Lower leg skin (tissue), 4 donors: ENCODE data around the gene ALDH3B2. TPM values are rescaled to one million over a fixed set of nuclear protein-coding genes. Genes with fewer than 3 reads are reported as not detected.

Source experiments
- DNase-seq, 2 donors: peaks; one replicate each; pipeline ENCODE4 v3.0.0-alpha.2; 2019; ENCODE audit warnings: low spot score in 2 of 2
- H3K4me3 ChIP-seq: fragments of 200-600 bp; sonication (generic); 2 replicates; pipeline ENCODE4 v1.5.1; 2017; ENCODE audit warnings: mild to moderate bottlenecking, low read depth; ENCODE audit not compliant: poor library complexity, severe bottlenecking
- POLR2A ChIP-seq, 2 donors: fragments of 450-650 bp; IDR thresholded peaks; one replicate each; pipeline ENCODE4 v1.6.1; 2016 to 2017; ENCODE audit warnings: antibody characterized with exemption in 2 of 2, mild to moderate bottlenecking in 1 of 2, moderate library complexity in 1 of 2
- WGBS, 2 donors: methylation state at CpG; one replicate each; pipeline ENCODE4 v1.1.5; 2018; 5-methylcytosine and 5-hydroxymethylcytosine counted together
- intact Hi-C: fragments of 100-400 bp; cut with DNase I; formaldehyde crosslinking; loops from one replicate; pipeline ENCODE4 v1.15.0; 2023; ENCODE audit warnings: low total_unique reads
- total RNA-seq, 4 donors: library from RNA; depleted of rRNA; stranded (reverse); fragments of >200 nt; gene quantifications; one replicate each; pipeline ENCODE4 v1.1.0, GENCODE V29; 2016
- TF ChIP-seq, protein P1 (sequence below), 3 donors: fragments of 450-650 bp; IDR thresholded peaks; one replicate each; pipeline ENCODE4 v1.5.1; 2016; ENCODE audit warnings: antibody characterized with exemption in 3 of 3, mild to moderate bottlenecking in 3 of 3, moderate library complexity in 2 of 3

Gene ALDH3B2
- total RNA-seq, 4 donors from 2014 or later, result 127 to 221 (median 170) TPM

DNA sequence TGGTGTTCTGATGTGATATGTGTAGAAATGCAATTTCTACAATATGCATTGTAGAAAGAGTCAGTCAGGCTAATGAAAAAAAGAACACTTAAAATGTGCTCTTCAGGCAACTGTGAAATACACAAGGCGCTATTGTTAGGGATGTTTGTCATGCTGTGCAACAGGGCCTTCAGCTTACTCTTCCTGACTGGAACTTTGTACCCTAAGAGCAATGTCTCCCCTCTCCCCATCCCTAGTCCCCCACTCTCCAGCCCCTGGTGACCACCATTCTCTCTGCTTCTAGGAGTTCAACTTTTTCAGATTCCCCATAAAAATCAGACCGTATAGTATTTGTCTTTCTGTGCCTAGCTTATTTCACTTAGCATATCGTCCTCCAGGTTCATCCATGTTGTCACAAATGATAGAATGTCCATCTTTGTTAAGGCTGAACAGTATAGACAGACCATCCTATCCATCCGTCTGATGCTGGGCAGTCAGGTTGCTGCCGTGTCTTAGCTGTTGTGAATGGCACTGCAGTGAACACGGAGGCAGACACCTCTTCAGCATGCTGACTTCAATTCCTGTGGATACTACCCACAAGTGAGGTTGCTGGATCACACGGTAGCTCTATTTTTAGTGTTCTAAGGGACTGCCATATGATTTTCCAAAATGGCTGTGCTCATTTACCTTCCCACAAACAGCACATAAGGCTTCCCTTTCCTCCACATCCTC, 57.0 kb downstream of the ALDH3B2 start:
- WGBS, 2 donors, result 77 to 78% methylated on average over 7 of the region's 7 CpGs
- no peak overlapping the region for H3K4me3 ChIP-seq
- DNase-seq, result no peak
- TF ChIP-seq, protein P1, sequence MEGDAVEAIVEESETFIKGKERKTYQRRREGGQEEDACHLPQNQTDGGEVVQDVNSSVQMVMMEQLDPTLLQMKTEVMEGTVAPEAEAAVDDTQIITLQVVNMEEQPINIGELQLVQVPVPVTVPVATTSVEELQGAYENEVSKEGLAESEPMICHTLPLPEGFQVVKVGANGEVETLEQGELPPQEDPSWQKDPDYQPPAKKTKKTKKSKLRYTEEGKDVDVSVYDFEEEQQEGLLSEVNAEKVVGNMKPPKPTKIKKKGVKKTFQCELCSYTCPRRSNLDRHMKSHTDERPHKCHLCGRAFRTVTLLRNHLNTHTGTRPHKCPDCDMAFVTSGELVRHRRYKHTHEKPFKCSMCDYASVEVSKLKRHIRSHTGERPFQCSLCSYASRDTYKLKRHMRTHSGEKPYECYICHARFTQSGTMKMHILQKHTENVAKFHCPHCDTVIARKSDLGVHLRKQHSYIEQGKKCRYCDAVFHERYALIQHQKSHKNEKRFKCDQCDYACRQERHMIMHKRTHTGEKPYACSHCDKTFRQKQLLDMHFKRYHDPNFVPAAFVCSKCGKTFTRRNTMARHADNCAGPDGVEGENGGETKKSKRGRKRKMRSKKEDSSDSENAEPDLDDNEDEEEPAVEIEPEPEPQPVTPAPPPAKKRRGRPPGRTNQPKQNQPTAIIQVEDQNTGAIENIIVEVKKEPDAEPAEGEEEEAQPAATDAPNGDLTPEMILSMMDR (IDR thresholded peaks at IDR 0.05), result no peak
- no peak for TF ChIP-seq POLR2A (IDR thresholded peaks at IDR 0.05)
- intact Hi-C loops, result no loop called here

DNA sequence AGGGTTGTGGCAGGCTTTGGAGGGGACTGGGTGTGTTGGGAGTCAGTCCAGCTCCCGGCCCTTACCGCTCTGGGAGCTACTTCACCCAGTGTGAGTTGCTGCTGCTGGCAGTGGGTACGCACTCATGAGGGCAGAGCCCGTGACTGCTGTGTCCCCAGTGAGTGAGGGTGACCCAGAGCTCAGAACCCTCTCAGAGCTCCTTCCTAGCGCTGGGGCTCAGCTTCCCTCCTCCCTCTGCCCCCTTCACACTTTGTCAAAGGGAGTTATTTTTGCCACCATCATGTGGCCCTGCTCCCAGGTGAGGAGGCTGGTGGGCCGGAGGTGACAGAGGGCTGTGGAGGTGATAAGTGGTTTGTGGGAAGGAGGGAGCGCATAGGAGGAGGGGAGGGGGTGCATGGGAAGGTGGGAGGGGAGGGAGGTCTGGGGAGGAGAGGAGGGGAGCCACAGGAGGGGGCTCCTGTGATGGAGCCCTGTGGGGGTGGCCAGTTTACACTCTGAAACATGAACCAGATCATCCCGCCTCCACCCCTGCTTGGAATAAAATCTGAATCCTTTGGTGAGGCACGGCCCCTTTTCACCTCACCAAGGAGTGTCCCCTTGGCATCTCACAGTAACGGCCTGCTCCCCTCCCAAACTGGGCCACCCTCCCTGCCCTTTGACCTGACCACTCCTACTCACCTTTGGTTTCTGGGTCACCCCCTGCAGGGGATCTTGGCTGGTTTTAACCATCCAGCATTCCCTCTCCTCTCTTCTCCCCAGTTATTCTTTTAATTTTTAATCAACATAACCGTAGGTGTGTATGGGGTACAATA, 57.8 kb downstream of the ALDH3B2 start:
- 42 to 49% methylated on average over 9 to 11 of the region's 11 CpGs for WGBS, 2 donors
- no peak overlapping the region for H3K4me3 ChIP-seq
- DNase-seq, result no peak
- TF ChIP-seq POLR2A (IDR thresholded peaks at IDR 0.05), result no peak
- TF ChIP-seq, protein P1 (IDR thresholded peaks at IDR 0.05), result no peak
- intact Hi-C loops, result no loop called here

DNA sequence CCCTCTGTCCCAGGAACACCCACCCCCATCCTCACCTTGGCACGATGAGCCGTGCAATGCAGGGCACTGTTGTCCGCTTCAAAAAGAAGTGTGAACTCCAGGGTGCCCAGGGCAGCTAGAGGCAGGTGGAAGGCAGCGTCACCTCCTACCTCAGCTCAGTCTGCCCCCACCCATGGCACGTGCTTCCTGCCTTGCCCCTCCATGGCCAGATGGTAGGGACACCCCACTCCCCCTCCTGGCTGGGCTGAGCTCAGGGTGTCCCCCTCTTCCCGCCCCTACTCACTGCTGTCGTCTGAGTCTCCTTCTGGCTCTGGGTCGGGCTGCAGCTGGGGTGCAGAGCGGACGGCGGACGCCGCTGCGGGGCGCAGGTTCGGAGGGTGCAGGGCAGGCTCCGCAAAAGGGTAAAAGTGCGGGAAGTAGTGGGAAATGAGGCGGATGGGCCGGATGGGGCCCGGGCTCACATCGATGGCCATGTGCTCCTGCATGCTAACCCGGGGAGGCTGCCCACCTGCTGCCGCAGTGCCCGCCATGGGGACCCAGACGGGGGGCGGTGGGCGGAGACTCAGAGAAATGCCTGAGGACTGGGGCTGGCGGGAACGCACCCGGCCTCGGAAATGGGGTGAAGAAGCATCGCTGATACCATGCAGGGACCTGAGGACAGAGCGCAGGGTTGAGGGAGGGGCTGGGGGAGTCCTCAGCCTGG, 58.5 kb downstream of the ALDH3B2 start:
- 28 to 43% methylated on average over 30 to 34 of the region's 34 CpGs for WGBS, 2 donors
- H3K4me3 ChIP-seq, result no peak overlapping the region
- no peak for DNase-seq
- TF ChIP-seq, protein P1 (IDR thresholded peaks at IDR 0.05), result no peak
- TF ChIP-seq POLR2A (IDR thresholded peaks at IDR 0.05), result no peak
- intact Hi-C loops, result no loop called here

DNA sequence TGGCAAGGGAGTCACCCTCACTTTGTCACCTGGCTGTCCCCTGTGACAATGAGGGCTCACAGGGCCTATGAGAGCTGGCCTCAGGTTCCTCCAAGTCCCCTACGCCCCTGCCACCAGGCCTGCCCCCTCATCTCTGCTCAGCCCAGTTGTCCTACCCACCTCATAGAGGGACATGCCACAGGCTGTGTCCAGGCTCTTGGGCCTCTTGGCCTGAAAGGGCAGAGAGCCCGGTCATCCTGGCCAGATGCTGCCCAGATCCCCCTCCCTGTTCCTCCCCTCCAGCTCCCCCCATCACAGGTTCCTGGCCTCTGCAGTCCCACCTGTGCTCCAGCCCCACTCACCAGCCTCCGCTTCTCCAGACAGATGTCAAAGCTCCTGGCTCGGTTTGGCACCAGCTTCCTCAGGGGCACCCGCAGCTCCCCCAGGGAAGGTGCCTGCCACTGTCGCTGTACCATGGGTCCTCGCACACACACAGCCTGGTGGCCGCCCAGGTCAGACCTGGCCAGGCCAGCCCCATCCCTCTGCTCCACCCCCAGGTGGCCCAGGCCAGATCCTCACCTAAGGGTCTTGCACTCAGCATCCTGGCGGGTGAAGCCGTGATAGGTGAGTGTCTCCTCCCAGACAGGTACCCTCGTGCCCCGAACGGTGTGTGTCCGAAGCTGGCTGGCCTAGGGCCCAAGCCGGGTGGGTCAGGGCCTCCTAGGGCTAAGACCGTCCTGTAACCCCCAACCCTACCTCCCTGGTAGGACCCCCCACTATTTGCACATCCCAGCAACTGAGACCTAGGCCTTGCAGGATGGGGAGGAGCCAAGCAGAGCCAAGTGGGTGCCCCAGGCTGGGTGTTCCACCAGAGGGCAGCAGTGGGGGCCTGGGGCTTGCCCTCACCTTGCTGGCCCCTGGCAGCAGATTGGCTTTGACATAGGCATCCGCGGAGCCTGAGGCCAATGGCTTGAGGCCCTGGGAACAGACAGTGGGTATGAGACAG, 59.4 kb downstream of the ALDH3B2 start:
- H3K4me3 ChIP-seq, result no peak overlapping the region
- 81 to 86% methylated on average over 14 to 18 of the region's 18 CpGs for WGBS, 2 donors
- TF ChIP-seq, protein P1 (IDR thresholded peaks at IDR 0.05), result no peak
- no peak for TF ChIP-seq POLR2A (IDR thresholded peaks at IDR 0.05)
- DNase-seq, result peak in 1 of 2 donors; percentile 14
- intact Hi-C loops, result no loop called here
